GM21528 (cell line): ENCODE results near the gene DUSP15.
"Not testable (repeated sequence)": the region's sequence is repeated elsewhere in the genome, so short reads cannot be mapped to it uniquely, and the experiment has no call there.

ENCODE experiments used
- ATAC-seq: cut with Tn5 transposase; IDR thresholded peaks from one replicate; pipeline ENCODE4 v1.9.1; 2021; ENCODE audit warnings: mild to moderate bottlenecking, moderate library complexity; ENCODE audit not compliant: unreplicated experiment, low FRiP score

The DUSP15 gene

GRCh38 chr20:31842471-31843157 is 27.7 kb downstream of the DUSP15 start:
- ATAC-seq = no peak

DNA sequence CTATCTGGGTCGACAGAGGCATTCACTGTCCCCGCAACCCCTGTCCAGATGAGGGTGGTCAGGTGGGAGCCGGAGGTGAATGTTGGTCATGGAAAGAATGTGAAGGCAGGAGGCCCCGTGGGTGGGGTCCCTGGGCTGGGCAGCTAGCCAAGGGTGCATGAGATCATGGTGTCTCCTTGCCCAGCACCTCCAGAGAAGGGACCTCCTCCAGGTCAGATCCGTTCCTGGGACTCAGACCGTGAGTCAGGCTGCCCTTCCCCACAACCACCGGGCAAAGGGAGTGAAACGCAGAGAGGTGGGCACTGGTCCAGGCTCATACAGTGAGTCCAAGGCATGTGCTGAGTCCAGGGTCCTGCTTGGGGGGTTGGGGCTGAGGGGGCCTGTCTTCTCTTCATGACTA is 28.4 kb downstream of the DUSP15 start:
- no peak for ATAC-seq

DNA sequence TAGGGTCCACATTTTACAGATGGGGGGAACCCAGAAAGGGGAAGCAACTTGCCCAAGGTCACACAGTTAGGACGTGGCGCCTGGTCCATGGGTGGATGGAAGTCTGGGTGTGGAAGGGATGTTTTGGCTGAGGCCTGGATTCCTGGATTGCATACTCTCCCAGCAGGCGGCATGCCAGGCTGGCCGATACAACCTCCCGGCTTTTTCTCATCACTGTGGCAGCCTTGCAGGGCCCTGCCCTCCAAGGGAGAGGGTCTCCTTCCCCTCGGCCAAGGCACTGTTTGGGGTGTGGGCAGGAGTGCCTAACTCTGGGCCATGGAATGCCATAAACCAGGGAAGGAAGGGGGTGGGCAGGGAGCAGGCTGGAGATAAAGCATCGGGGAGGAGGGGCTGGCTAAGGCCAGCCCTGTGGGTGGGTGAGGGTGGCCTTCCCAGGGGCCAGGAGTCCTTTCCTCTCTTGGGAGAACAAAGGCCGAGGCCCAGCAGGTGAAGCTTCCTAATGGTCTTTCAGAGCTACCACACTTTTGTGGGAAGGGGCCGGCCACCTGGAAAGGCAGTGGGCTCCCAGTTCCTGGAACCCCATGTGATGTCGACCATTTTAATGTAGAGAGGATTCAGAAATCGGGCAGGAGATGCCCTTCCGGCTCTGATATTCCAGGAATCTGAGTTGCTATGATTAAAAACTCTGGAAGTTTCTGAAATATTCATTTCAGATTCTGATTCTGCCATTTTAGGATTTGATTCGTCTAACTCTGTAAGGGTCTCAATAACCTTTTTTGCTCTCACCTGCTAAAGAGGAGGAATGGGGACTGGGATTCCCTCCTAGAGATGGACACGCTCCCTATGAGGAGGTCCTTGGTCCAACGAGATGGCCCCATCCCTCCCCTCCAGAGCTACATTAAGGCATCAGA is 29.2 kb downstream of the DUSP15 start:
- ATAC-seq = no peak

DNA sequence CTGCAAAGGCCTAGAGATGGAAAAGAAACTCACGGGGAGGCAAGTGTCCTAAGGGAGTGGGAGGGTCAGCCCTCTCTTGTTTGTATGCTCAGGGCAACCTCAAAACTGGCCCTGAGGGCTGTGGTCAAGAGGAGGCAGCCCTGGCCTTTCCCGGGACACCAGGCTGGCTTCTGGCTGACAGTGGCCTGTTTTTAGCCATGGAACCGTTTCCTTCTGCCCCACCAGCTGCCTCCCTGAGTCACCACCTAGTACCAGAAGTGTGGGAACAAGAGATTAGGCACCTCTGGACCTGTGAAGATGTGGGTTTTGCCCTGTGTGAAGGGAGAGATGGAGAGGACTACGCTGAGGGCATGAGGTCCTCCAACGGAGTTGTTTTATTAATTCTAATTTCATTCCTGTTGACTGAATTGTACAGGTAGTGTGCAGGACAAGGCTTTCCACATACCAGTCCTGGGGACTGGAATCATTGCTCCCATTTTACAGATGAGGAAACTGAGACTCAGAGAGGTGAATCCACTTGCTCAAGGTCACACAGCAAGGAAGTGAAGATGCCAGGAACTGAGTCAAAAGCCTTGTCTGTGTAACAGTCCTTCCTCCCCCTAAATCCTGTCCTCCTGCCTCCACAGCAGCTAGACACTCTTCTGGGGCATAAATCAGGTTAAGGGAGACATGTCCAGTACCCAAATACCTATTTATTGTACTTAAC is 30.4 kb downstream of the DUSP15 start:
- no peak for ATAC-seq

DNA sequence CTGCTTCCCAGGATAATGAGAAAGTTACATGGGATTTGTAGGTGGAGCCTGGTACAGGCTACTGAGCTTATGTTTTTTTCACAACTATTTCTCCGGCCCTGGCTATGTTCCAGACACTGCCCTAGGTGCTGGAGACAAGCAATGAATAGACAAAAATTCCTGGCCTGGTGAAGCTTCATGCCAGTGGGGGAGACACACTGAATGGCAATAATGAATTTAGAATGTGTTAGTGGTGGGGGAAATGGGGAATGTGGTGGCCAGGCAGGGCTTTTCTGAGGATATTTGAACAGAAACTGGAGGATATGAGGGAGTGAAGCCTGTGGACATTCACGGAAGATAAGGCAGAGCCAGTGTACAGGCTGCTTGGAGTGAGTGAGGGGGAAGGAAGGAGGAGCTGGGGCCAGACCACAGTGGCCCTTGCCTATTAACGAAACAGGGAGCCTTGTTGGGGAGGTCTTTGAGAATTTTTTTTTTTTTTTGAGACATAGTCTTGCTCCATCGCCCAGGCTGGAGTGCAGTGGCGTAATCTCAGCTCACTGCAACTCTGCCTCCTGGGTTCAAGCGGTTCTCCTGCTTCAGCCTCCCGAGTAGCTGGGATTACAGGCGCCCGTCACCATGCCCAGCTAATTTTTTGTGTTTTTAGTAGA is 31.6 kb downstream of the DUSP15 start:
- ATAC-seq = no peak

DNA sequence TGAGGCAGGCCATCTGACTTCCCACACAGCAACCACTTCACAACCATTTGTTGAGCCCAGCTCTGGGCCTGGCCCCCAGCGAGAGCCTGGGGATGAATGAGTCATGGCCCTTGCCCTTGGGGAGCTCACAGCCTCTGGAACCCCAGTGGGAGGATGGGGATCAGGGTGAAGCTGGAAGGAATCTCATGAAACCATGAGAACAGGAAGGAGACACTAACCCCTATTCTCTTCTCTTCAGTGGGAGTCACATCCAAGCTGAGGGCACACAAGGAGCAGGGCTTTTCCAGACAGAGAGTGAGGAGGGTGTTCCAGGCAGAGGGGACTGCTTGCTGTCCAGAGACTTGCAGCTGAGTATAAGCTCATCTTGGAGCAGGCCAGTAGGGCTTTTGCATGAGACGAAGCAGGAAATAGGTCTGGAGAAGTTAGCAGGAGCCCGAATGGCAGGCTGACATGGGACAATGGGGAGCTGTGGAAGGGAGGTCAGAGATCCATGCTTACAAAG is 32.4 kb downstream of the DUSP15 start:
- no peak for ATAC-seq

- ATAC-seq = no peak
Measured at GRCh38 chr20:31836853-31837608, 33.3 kb downstream of the DUSP15 start.

DNA sequence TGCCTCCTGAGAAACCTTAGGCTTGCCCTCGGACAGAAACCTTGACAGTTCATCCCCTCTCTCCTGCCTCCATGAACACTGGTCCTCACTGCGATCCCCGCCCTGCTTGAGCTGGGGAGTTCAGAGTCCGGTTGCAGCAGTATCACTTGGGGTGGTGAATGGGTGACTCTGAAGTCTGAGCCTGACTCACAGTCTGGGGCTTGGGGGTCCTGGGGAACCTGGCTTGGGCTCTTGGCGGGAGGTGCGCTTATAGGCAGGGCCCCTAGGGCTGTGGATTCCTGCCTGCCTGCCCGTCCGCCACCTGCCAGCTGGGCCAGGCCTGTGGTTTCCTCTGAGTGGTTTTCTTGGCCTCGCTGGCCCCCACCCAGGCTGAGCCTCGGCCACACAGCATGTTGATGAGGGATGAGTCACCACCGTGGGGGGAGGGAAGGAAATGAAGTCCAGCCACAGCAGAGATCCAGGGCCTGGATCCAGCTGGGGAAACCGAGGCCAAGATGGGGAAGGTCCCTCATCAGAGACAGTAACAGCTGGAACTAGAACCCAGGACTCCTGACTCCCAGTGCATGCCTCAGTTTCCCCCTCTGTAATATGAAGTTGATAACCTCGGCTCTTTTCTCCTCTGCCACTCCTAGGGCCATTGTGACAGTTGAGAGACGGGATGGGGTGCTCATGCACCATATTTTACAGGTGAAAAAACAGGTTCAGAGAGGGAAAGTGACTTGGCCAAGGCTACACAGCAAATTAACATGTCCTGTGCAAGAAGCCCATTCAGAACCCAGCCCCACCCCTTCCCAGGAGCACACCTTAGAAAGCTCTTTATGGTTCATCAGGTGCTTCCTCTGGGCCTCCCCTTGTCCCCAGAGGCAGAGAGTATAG is 34.1 kb downstream of the DUSP15 start:
- ATAC-seq = no peak

- no peak for ATAC-seq
Measured at GRCh38 chr20:31835554-31835953, 34.8 kb downstream of the DUSP15 start.

- ATAC-seq = no peak
Measured at GRCh38 chr20:31833931-31834521, 36.3 kb downstream of the DUSP15 start.

DNA sequence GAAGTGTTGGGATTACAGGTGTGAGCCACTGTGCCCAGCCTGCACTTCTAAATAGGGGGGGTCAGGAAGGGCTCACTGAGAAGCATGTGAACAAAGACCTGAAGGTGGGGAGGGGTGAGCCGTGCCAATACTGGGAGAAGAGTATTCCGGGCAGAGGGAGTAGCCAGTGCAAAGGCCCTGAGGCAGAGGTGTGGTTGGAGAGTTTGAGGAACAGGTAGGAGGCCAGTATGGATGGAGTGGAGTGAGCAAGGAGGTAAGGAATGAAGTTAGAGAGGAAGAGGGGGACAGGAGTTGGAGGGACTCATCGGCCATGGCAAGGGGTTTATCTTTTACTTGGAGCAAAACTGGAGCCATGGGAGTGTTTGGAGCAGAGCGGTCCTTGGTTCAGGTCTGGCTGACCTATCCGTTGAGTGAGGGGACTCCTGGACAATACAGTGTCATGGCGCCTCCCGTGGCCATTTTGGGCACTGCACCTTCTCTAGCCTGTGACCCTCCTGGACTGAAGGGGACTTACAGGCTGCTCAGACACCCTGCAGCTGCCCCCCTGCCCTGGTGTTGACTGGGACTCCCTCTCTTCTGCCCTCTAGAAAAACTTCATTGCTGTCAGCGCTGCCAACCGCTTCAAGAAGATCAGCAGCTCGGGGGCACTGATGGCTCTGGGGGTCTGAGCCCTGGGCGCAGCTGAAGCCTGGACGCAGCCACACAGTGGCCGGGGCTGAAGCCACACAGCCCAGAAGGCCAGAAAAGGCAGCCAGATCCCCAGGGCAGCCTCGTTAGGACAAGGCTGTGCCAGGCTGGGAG is 37.0 kb downstream of the DUSP15 start:
- ATAC-seq = no peak

DNA sequence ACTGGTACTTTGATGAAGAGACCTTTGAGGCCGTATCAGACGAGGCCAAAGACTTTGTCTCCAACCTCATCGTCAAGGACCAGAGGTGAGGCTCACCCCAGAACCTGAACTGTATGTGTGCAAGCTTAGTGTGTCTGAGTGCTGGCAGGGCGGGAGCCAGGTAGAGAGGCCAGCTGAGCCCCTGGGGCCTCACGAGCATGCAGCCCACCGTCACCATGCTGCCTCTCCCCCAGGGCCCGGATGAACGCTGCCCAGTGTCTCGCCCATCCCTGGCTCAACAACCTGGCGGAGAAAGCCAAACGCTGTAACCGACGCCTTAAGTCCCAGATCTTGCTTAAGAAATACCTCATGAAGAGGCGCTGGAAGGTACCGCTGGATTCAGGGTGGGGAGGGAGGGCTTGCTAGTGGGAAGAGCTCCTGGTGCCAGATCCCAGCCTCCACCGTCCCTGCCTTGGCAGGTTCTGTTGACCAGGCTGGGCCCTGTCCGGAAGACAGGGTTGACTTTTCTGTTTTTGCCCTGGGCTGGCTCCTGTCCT is 38.5 kb downstream of the DUSP15 start:
- no peak for ATAC-seq

- ATAC-seq = no peak
Measured at GRCh38 chr20:31831211-31831610, 39.1 kb downstream of the DUSP15 start.

- no peak for ATAC-seq
Measured at GRCh38 chr20:31830406-31830981, 39.8 kb downstream of the DUSP15 start.

- no peak for ATAC-seq
Measured at GRCh38 chr20:31829731-31830130, 40.6 kb downstream of the DUSP15 start.

- not testable (repeated sequence) for ATAC-seq
Measured at GRCh38 chr20:31828016-31828415, 42.3 kb downstream of the DUSP15 start.

DNA sequence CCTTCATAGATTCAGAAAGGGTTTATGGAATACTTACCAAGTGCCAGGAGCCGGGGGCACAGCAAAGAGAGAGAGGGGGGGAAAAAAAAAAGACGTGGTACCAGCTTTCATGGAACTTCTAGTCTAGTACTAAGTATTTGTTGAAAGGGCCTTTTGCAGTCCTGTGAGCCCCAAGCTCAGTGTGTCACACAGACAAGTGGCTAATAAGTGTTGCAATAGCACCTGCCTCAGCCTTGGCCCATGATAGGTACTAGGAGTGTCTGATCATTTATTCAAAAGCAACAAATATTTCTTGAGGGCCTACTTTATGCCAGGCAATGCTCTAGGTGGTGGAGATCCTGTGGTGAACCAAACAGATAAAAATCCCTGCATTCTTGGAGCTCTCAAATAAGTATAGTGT is 43.3 kb downstream of the DUSP15 start:
- ATAC-seq = no peak
